Cardiac septum (tissue), 1 donor: ENCODE results near the gene FAM240B. TPM values are rescaled to one million over a fixed set of nuclear protein-coding genes. Genes with fewer than 3 reads are reported as not detected.

Experiments
- DNase-seq: peaks from one replicate; pipeline ENCODE4 v3.0.0-alpha.2; 2020; ENCODE audit warnings: low spot score
- intact Hi-C: fragments of 100-400 bp; cut with DNase I; formaldehyde crosslinking; loops from one replicate; pipeline ENCODE4 v1.14.0; 2022
- long read RNA-seq: library from polyadenylated mRNA; unstranded; transcript quantifications from one replicate; pipeline ENCODE4 v2.0.0, GENCODE V29; 2021
- total RNA-seq: library from RNA; stranded (reverse); fragmentation: NEBNext Ultra II Directional; extraction: Animal tissue kit (Norgen Biotek cat#: 25700); gene quantifications from one replicate; pipeline ENCODE4 v1.2.1, GENCODE V29; 2021
- donor health status: DM: no; HTN: no; CAD: no.

FAM240B gene
- total RNA-seq = not detected
- long read RNA-seq = 0 reads

DNA sequence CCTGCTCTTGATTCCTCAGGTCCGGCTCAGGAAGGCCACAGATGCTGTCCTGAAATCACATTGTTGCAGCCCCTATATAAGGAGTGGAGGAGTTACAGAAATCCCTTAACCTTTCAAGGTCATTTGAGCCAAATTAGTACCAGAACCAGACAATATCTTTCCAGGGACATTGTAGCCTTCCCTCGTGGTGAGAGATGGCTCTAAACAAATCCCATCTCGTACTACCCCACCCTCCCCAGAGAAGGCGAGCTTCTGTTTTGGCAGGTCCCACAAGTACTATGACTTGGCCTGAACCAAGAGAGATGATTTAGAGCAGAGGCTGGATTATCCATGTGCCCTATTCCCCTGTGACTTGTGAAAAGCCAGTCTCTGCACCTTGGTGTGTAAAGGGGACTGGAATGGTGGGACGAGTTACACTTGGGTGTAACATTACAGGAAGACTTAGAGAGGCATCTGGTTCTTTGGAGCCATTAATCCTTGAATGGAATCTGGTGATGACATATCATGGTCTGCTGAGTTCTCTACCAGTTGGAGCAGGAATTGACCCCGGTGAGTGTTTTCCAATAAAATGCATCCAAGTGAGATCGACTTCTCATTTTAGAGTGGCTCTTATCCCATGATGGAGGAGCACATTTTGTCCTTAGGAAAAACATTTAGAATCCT, at the start of gene FAM240B:
Gene FAM240B, minus strand, starts transcription at position 51 of the 663 bp plus-strand sequence. CDS start 16,134 bp downstream, outside the sequence.
- intact Hi-C loops = no loop called here
- DNase-seq = no peak

DNA sequence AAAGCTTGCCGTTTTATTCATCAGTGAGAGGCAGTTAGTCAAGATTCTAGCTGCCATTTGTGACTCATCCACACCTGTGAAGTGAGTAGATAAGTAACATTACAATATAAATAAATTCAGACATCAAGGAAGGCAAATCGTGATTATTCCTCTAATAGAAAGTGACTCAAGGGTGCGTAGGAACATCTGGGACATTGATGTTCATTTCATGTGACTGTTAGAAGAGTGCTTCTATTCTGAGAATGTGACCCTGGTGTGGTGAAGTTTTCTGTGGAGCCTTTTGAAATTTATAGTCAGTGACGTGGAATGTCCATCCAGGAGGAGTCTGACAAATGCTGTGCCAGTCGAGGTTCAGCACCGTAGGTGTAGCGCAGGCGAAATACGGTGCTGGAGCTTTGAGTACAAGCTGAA, 48.4 kb upstream of the FAM240B start:
- intact Hi-C loops = no loop called here
- DNase-seq = no peak

DNA sequence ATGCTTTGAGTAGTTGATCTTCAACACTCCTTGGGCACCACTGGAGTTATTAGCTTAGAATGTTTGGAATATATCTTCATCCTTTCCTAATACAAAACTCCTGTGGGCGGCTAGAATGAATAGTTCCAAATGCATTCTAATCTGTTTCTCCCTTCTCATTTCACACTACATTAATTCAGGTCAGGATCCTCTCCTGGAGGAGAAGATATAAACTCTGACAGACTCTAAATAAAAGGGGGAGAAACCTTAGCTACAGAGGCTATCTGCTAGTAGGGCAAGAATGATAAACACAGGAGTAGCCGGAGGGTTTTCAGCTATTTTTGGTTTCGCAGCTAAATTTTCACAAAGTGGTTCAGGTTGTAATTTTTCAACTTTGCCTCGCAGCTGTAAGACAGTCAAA, 45.2 kb upstream of the FAM240B start:
- no peak for DNase-seq
- intact Hi-C loops = no loop called here

DNA sequence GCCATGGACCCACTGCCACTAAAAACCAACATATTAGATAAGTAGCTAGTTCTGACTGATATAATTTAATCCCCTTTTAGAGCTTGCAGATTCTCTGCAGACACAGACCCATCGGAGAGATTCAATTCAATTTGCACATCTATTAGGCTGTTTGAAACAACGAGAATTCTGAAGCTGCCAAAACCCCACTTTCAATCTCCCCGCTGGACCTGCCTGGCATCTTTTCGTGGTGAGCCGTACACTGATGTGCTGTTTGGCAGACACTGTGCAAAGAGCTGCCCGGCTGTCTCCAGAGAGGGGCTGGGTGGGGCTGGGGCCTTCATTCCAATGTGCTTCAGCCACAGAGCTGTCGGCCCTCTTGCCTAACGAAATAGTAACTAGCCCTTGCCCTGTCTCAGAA, 42.1 kb upstream of the FAM240B start:
- intact Hi-C loops = no loop called here
- no peak for DNase-seq

DNA sequence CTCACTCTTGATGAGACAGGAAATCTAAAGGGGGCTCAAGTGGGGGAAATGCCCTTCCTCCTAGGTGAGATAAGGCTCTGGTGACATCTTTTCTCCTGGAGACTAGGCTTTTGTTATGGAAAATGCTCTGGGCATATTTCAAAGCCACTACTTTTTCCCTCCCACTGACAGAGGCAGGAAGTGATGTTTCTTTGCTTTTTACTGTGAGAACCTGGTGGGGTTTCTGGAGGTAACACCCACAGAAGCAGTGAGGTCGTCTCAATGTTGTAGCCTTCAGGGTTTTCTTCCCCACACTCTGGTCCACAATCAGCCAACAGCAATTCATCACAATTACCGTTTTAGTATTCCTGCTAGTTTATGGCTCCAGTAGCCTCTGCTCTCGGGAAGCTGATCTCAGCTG, 41.4 kb upstream of the FAM240B start:
- intact Hi-C loops = no loop called here
- DNase-seq = no peak

DNA sequence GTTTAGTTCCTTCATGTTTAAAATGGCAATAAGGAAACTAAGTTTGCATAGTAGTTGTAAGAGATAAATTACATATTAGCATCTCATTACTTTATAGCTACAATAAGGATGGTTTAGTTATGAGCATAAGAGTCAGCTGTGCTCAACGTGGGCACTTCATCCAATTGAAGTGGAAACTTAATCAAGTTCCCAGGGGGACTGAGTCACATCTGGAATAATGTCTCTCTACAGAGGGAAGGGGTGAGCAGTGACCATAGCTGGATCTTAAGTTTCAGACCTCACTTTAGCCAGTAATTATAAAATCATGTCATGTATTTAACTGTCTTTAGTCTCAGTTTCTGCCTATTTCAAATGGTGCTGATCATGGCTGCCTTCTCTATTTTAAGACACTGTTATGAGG, 36.8 kb upstream of the FAM240B start:
- DNase-seq = no peak
- intact Hi-C loops = no loop called here

DNA sequence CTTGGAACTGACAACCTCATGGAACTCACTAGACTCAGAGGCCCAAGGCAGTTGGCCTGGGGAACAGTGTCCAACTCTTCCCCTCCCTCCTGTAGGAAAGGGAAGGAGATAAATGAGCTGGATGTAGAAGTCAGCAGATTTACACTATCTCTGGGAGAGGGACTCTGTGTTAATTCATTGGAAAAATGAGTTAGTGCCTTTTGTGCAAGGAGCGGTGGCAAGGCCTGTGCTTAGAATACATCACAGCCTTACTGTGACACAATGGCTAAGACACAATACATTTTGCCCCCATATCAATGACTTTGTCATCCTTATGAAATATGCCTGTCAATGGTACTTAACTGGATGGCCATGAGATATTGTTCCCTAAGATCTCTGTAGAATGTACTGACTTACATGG, 28.0 kb upstream of the FAM240B start:
- DNase-seq = no peak
- intact Hi-C loops = no loop called here

DNA sequence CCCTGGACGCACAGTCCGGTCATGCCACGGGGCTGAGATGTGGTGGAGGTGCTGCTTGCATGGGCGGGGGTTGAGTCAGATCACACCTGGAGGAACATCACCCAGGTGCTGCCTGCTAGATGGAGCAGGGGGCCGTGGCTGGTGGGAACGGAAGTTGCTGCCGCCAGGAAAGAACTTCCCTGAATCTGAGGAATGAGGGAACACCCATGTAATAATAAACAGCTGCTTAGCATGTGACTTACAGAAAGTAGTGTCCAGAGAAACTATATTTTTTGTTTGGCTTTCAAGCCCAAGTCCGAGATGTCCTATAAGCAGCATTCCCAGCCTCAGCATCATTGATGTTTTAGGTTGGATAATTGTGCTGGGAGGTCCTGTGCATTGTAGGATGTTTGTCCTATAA, 27.1 kb upstream of the FAM240B start:
- intact Hi-C loops = no loop called here
- no peak for DNase-seq

DNA sequence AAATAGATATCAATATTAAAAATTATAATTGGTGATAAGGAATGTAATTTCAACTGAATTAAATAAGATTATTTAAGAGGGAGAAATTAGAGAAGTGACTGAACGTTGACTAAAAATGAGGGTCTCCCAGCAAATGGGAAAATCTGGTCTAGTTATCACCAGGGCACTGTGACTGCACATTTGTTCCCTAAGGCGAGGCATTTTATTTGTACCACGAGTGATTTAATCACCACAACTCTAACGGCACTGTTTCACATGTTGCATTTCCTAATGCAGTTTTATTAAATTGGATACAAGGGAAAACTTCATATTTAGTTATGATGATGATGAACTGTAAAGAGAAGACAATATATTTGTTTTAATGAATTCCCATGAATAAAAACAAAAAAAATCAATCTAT, 26.4 kb upstream of the FAM240B start:
- intact Hi-C loops = no loop called here
- no peak for DNase-seq

DNA sequence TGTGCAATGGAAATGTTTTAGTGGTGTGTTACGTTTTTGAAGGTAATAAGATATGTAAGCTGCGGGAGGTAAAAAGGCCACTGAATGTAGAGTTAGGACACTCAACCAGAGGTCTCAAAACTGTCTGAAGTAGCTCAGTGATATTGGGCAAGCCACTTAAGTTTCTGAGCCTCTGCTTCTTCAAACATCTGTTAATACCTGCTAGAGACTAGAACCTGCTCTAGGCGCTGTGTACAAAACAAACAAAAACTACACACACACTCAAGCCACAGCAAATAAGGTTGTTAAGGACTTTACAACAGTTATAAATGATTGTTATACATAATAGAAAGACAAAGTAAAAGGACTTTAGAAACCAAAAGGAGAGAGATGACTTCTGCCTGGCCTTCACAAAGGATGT, 24.6 kb upstream of the FAM240B start:
- no peak for DNase-seq
- intact Hi-C loops = no loop called here

DNA sequence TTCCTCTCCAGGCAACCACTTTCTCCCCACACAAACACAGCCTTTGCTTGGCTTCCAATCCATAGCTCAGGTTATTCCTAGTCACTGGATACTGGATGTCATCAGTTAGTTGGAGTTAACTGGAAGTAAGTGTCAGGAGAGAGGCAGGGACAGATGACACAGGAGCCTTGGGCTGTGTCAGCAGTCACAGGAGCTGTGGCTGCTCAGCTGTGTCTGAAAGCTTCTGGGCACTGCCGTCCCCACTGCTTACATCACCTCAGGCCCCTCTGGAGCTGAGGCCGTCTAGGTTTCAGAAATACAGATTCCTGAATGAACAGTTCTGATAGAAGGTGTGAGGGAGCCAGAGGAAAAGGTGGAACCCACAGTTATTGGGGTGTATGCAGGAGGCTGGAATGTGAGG, 17.3 kb upstream of the FAM240B start:
- intact Hi-C loops = no loop called here

DNA sequence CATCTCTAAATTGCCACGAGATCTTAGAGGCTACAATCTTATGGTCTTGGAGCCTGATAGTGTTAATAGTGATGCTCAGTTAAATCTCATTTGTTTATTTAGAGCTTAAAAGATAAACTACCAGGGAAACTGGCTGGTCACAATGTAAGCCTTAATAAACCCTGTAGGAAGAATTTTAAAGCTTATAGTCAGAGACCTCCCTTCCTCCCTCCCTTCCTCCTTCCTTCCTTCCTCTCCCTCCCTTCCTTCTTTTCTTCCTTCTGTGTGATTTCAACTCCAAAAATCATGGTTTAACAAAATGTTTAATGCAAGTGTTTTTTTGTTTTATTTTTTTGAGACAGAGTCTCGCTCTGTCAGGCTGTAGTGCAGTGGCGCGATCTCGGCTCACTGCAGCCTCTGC, 14.9 kb upstream of the FAM240B start:
- DNase-seq = no peak
- intact Hi-C loops = no loop called here

More for the DNA sequence above, 17.3 kb upstream of the FAM240B start:
- DNase-seq = no peak

DNA sequence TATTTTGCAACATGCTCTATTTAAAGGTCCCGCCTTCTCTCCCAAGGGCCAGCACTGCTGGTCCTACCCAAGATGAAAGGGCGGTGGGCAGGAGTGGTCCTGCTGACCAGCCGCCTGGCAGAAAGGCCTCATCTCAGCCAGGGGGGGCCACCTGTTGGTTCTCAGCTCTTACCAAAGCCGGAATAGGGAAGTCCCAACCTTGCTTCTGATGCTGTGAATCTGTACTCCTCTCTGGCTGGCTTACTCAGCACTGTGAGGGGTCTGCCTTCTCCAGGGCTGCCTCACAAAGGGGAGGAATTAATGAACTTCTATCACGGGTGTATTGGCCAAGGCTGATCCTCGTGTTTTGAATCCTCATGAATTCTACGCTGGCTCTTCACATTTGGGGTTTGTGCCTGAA, 13.6 kb upstream of the FAM240B start:
- intact Hi-C loops = no loop called here
- DNase-seq = no peak

DNA sequence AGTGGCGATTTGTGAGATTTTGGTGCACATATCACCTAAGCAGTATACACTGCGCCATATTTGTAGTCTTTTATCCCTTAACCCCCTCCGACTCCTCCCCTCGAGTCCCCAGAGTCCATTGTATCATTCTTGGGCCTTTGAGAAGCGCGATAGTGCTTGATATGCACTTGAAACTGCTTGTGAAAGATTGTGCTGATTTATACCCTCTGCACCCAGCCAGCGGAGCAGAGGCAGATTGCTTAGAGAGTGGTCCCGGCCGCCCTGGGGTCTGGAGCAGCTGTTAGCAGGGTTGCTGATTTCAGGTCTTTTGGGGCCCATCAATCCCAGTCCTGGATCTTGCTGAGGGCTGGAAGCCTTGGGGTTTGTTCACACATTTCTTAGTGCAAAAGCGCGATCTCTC, 13.0 kb upstream of the FAM240B start:
- DNase-seq = no peak
- intact Hi-C loops = no loop called here

DNA sequence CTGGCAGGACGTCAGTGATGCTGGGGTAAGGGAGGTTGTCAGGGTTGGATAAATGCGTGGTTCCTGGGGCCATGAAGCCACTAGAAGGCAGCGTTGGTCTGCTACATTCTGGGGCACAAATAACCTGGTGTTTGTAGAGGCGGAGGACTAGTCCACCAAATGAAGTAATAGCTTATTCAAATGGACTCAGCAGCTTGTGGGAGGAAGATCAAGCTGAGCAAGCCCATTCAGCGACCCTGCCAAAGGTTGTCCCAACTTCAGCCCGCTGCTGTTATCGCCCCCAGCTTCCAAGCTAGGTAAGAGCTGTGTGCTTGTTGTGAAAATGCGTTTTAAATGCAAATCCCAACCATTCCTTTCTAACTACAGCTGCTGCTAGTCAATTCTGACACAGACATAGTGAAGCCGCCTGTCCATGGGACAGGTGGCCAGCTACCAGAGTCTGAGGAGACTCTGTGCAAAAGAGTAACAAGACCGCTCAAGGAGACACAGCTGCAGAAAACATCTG, 7.6 kb upstream of the FAM240B start:
- intact Hi-C loops = no loop called here
- no peak for DNase-seq

DNA sequence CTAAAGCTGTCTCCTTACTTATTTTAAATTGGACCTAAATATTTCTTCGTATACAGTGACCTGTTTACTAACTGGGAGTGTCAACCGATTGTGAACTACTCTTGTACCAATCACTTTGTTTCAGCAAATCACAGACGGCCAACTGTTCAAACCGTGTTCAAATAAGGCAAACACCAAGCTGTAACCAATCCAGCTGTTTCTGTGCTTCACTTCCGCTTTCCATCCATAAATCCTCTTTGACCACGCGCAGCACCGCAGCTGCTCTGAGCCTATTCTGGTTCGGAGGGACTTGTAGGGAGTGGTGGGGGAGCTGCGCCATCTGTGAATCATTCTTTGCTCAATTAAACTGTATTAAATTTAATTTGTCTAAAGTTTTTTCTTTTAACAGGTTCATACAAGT, 4.8 kb upstream of the FAM240B start:
- intact Hi-C loops = no loop called here
- no peak for DNase-seq

DNA sequence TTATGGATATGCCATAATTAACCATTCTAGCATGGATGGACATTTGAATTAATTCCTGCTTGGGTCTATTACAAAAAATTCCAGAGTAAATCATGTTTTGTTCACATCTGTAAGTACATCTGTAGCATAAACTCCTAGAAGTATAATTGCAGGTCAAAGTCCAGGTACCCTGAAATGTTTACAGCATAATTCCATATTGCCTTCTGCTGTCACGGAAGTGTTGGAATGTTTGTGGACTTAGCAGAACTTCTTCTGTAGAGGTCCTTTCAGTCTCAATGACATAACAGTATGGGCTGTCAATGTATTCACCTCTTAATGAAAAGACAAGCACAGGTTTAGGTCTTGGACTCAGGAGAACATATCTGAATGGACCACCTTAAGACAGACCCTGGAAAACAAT, 1.8 kb downstream of the FAM240B start:
- intact Hi-C loops = no loop called here
- no peak for DNase-seq

DNA sequence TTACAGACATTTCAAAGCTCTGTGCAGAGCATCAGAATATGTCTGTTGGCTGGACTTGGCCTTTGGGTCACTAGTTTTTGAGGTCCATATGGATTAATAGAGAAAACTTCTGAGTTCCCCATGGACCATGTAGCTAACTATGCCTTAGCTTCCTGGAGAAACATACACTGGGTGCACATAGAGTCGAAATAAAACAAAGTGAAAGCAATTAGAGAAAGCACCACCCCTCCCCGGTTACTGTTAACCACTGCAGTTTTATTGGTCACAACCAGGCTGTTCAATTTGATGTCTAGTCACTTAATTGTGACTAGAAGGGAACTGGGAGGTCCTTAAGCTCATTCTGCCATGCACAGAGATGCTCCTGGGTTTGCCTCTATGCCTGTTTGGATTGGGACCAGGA, 4.2 kb downstream of the FAM240B start:
- no peak for DNase-seq
- intact Hi-C loops = no loop called here

DNA sequence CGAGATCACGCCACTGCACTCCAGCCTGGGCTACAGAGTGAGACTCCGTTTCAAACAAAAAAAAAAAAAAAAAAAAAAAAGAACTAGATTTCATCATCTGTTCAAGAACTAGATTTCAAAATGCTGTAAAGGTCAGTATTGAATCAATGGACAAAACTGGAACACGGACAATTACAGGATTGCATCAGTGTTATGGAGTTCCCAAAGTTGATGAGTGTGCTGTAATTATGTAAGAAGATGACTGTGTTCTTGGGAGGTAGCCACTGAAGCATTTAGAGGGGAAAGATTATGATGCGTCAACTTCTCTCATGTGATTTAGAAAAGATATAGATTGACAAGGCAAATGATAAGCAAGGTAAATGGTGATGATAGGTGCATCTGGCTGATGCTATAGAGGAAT, 6.5 kb downstream of the FAM240B start:
- intact Hi-C loops = no loop called here
- no peak for DNase-seq

DNA sequence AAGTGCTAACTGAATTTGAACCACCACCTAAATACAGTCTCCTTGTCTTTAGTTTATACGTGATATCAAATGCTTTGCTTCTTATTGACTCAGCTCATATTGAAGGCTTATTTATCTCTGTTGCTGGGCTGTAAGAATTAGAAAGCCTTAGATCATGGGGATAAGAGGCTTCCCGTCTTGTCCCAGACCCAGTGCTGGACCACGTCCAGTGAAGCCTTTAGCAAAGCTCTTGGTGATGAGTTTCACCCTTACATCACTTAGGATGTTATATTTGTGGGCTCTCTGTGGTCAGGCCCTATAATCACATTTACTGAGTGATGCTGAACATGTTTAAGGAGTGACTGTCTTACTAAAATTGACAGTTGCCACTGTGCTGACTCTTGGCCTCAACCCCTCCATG, 11.2 kb downstream of the FAM240B start:
- no peak for DNase-seq
- intact Hi-C loops = no loop called here

DNA sequence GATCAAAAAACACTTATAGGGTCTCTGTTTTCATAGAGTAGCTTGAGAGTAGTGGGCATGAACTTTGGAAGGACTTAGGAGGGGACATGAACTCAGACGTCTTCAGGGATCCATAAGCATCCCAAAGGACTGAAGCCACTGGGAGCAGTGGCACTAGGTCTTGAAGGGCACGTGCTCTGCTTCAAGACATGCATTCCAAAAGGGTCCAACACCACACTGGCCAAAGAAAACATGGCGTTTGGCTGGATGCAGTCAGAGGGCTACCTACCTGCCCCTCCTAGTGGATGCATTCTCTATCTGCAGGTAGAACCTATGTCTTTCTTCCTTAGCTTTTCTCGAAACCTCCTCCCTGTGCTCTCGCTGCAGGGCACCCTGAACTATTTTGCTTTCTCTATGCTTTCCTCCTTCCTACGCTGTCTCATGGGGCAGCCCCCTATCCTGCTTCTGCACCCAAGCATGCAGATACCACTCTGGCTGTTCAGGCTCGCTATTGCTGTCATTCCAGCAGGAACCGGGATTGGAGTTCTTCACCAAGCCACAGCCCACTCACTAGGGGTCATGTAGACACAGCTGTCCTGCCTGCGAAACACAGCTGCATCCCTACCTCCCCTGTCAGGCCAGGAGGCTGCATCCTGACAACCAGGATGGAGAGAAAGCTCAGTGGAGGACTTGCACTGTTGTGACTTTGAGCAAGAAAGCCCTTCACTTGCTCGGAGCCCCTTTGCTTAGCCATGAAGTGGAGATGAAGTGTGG, 11.9 kb downstream of the FAM240B start:
- intact Hi-C loops = no loop called here
- DNase-seq = no peak
